WTC11 (cell line): ENCODE results near the gene FEV. TPM values are rescaled to one million over a fixed set of nuclear protein-coding genes. Genes with fewer than 3 reads are reported as not detected.

Experiments
- ATAC-seq: fragments of 200-7000 bp; cut with Tn5 transposase; 2 replicates; pipeline ENCODE4 v1.10.0; 2021; ENCODE audit warnings: mild to moderate bottlenecking, moderate library complexity
- CTCF ChIA-PET: fragments of 300-600 bp; sonication (Branson Sonifier 250); formaldehyde crosslinking; loops from one replicate; lab custom pipeline; 2021; ENCODE audit warnings: antibody characterized with exemption; lab: Charles Lee
- POLR2A ChIA-PET: fragments of 350-600 bp; sonication (Branson Sonifier 250); formaldehyde crosslinking; loops from one replicate; lab custom pipeline; 2021; ENCODE audit warnings: antibody characterized with exemption; lab: Charles Lee
- DNase-seq: peaks from one replicate; pipeline ENCODE4 v3.0.0; 2021; ENCODE audit warnings: low spot score
- H3K27ac Mint-ChIP-seq: 2 replicates; pipeline ENCODE4 v1.8.0; 2021; ENCODE audit warnings: mixed read lengths
- H3K27me3 Mint-ChIP-seq: 2 replicates; pipeline ENCODE4 v1.8.0; 2021; ENCODE audit warnings: low read depth, mild to moderate bottlenecking, moderate library complexity, mixed read lengths
- H3K36me3 Mint-ChIP-seq: 2 replicates; pipeline ENCODE4 v1.8.0; 2021; ENCODE audit warnings: mixed read lengths
- H3K4me1 Mint-ChIP-seq: 2 replicates; pipeline ENCODE4 v1.8.0; 2022; ENCODE audit warnings: mixed read lengths
- H3K4me3 Mint-ChIP-seq: 2 replicates; pipeline ENCODE4 v1.8.0; 2021; ENCODE audit warnings: mild to moderate bottlenecking, moderate library complexity, mixed read lengths
- H3K9me3 Mint-ChIP-seq: 2 replicates; pipeline ENCODE4 v1.8.0; 2021; ENCODE audit warnings: mixed read lengths
- CREM ChIP-seq: sonication (generic); formaldehyde crosslinking; IDR thresholded peaks from 2 replicates; pipeline ENCODE4 v1.8.1; 2022; ENCODE audit warnings: mild to moderate bottlenecking, missing genetic modification reagents, moderate library complexity
- E2F5 ChIP-seq: sonication (generic); formaldehyde crosslinking; IDR thresholded peaks from 2 replicates; pipeline ENCODE4 v1.8.1; 2022; ENCODE audit warnings: mild to moderate bottlenecking, moderate library complexity, missing genetic modification reagents
- FOXK1 ChIP-seq: sonication (generic); formaldehyde crosslinking; IDR thresholded peaks from 2 replicates; pipeline ENCODE4 v1.8.0; 2022; ENCODE audit warnings: mild to moderate bottlenecking, moderate library complexity, missing genetic modification reagents
- GABPB1 ChIP-seq: sonication (generic); formaldehyde crosslinking; IDR thresholded peaks from 2 replicates; pipeline ENCODE4 v1.8.1; 2023; ENCODE audit warnings: mild to moderate bottlenecking, missing genetic modification reagents
- HMGXB4 ChIP-seq: sonication (generic); formaldehyde crosslinking; IDR thresholded peaks from 2 replicates; pipeline ENCODE4 v1.8.1; 2023; ENCODE audit warnings: mild to moderate bottlenecking, moderate library complexity, missing genetic modification reagents
- IRF2 ChIP-seq: sonication (generic); formaldehyde crosslinking; IDR thresholded peaks from 2 replicates; pipeline ENCODE4 v1.8.0; 2022; ENCODE audit warnings: low read depth, missing genetic modification reagents, borderline replicate concordance
- JAZF1 ChIP-seq: fragments of 250-450 bp; sonication (Bioruptor Pico); IDR thresholded peaks from 2 replicates; pipeline ENCODE4 v1.9.0; 2021; ENCODE audit warnings: moderate library complexity, mild to moderate bottlenecking, inconsistent platforms
- NFE2L1 ChIP-seq: sonication (generic); formaldehyde crosslinking; IDR thresholded peaks from 2 replicates; pipeline ENCODE4 v1.8.1; 2023; ENCODE audit warnings: missing genetic modification reagents
- NR1H2 ChIP-seq: sonication (generic); formaldehyde crosslinking; IDR thresholded peaks from 2 replicates; pipeline ENCODE4 v1.9.0; 2021; ENCODE audit warnings: mild to moderate bottlenecking, moderate library complexity, missing genetic modification reagents
- PRRX2 ChIP-seq: fragments of 250-450 bp; sonication (Bioruptor Pico); IDR thresholded peaks from 2 replicates; pipeline ENCODE4 v1.8.0; 2021; ENCODE audit warnings: mild to moderate bottlenecking
- SMAD4 ChIP-seq: sonication (generic); formaldehyde crosslinking; IDR thresholded peaks from 2 replicates; pipeline ENCODE4 v1.8.0; 2022; ENCODE audit warnings: mild to moderate bottlenecking, missing genetic modification reagents
- STAT6 ChIP-seq: sonication (generic); formaldehyde crosslinking; conservative IDR thresholded peaks from 2 replicates; pipeline ENCODE4 v1.8.1; 2023; ENCODE audit warnings: mild to moderate bottlenecking, low read depth, missing genetic modification reagents, moderate library complexity
- TEAD1 ChIP-seq: sonication (generic); formaldehyde crosslinking; IDR thresholded peaks from 2 replicates; pipeline ENCODE4 v1.8.0; 2022; ENCODE audit warnings: mild to moderate bottlenecking, missing genetic modification reagents
- ZNF281 ChIP-seq: sonication (generic); formaldehyde crosslinking; IDR thresholded peaks from 2 replicates; pipeline ENCODE4 v1.8.0; 2023; ENCODE audit warnings: mild to moderate bottlenecking, missing genetic modification reagents
- total RNA-seq: library from RNA; stranded (reverse); gene quantifications from 3 replicates; pipeline ENCODE4 v1.2.3, GENCODE V29; 2021
- TF ChIP-seq, protein P1 (sequence below): fragments of 200-600 bp; IDR thresholded peaks from 2 replicates; pipeline ENCODE4 v1.8.0; 2022; ENCODE audit warnings: antibody characterized with exemption

FEV gene
- total RNA-seq, 1 experiment from 2014 or later: not detected

GRCh38 chr2:218956039-218956438, 28.9 kb downstream of the FEV start:
- H3K27ac Mint-ChIP-seq: no peak overlapping the region

More at GRCh38 chr2:218956039-218956438, 28.9 kb downstream of the FEV start:
- POLR2A ChIA-PET: no interaction called here
- CTCF ChIA-PET: interaction anchor here (1.1 to 2.1 kb wide), 5 partner anchors 24 to 95 kb away, joined by 3 to 9 read pairs (median 3); no protein-coding TSS in a partner anchor
- no peak for ATAC-seq
- Mint-ChIP-seq H3K9me3 (no peaks in the 10 kb centered on the region), H3K36me3 (no peaks in the 10 kb centered on the region), H3K4me3 (no peak overlapping the region), H3K4me1 (peaks cover 8% of the 10 kb centered on the region), H3K27me3 (peaks cover 85% of the 10 kb centered on the region)
- no peak for DNase-seq
- TF ChIP-seq, protein P1, sequence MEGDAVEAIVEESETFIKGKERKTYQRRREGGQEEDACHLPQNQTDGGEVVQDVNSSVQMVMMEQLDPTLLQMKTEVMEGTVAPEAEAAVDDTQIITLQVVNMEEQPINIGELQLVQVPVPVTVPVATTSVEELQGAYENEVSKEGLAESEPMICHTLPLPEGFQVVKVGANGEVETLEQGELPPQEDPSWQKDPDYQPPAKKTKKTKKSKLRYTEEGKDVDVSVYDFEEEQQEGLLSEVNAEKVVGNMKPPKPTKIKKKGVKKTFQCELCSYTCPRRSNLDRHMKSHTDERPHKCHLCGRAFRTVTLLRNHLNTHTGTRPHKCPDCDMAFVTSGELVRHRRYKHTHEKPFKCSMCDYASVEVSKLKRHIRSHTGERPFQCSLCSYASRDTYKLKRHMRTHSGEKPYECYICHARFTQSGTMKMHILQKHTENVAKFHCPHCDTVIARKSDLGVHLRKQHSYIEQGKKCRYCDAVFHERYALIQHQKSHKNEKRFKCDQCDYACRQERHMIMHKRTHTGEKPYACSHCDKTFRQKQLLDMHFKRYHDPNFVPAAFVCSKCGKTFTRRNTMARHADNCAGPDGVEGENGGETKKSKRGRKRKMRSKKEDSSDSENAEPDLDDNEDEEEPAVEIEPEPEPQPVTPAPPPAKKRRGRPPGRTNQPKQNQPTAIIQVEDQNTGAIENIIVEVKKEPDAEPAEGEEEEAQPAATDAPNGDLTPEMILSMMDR: no peak
- TF ChIP-seq NR1H2 (CRISPR knock-in tag) (no peak), CREM (no peak), FOXK1 (no peak), IRF2 (no peak), ZNF281 (CRISPR knock-in tag) (no peak), GABPB1 (CRISPR knock-in tag) (no peak), PRRX2 (no peak), STAT6 (no peak), NFE2L1 (CRISPR knock-in tag) (no peak), E2F5 (CRISPR knock-in tag) (no peak), JAZF1 (CRISPR knock-in tag) (no peak), TEAD1 (CRISPR knock-in tag) (no peak), SMAD4 (CRISPR knock-in tag) (no peak), HMGXB4 (CRISPR knock-in tag) (no peak)
